IPS-20b (cell line): ENCODE data around the gene CASP3.

Experiments
- H3K27ac ChIP-seq: one replicate; pipeline ENCODE4 v1.5.1; 2013; ENCODE audit warnings: low read length
- H3K27me3 ChIP-seq: 2 replicates; pipeline ENCODE4 v1.6.1; 2013; ENCODE audit warnings: mild to moderate bottlenecking, low read length, inconsistent platforms; ENCODE audit not compliant: insufficient read depth
- H3K36me3 ChIP-seq: 2 replicates; pipeline ENCODE4 v1.6.1; 2013; ENCODE audit warnings: low read depth, mild to moderate bottlenecking, inconsistent platforms, low read length, moderate library complexity; ENCODE audit not compliant: insufficient read depth
- H3K4me1 ChIP-seq: 2 replicates; pipeline ENCODE4 v1.6.1; 2013; ENCODE audit warnings: mild to moderate bottlenecking, control low read depth, inconsistent platforms, low read length, moderate library complexity; ENCODE audit not compliant: insufficient read depth
- H3K4me3 ChIP-seq: 2 replicates; pipeline ENCODE4 v1.5.1; 2013; ENCODE audit warnings: mild to moderate bottlenecking, low read length, inconsistent platforms
- H3K9ac ChIP-seq: 2 replicates; pipeline ENCODE4 v1.6.1; 2013; ENCODE audit warnings: low read depth, mild to moderate bottlenecking, inconsistent platforms, low read length, moderate library complexity
- H3K9me3 ChIP-seq: 2 replicates; pipeline ENCODE4 v1.6.1; 2013; ENCODE audit warnings: mild to moderate bottlenecking, low read depth, low read length, inconsistent platforms; ENCODE audit not compliant: insufficient read depth

The CASP3 gene

GRCh38 chr4:184649026-184649970, at the start of gene CASP3, which contains the start of gene PRIMPOL:
Gene CASP3 (minus strand): TSS chr4:184649447. CDS start chr4:184638453, 10,994 bp downstream.
Gene PRIMPOL (plus strand): TSS chr4:184649738. CDS start chr4:184657141, 7,403 bp downstream.
- peak within 1 kb of the TSS; percentile 98 for H3K27ac ChIP-seq
- peak within 1 kb of the TSS; percentile 97 for H3K4me3 ChIP-seq
- peak within 1 kb of the TSS; percentile 99 for H3K9ac ChIP-seq
- H3K9me3 ChIP-seq: no peaks in the 10 kb centered on the region
- H3K36me3 ChIP-seq: no peaks in the 10 kb centered on the region; the same call in 1 of the 2 replicates
- no peaks in the 10 kb centered on the region for H3K27me3 ChIP-seq
- H3K4me1 ChIP-seq: peaks cover 52% of the 10 kb centered on the region

- H3K27ac ChIP-seq: no peak overlapping the region
- no peak overlapping the region for H3K9ac ChIP-seq
- no peaks in the 10 kb centered on the region for H3K4me1 ChIP-seq
- H3K36me3 ChIP-seq: peaks cover 93% of the 10 kb centered on the region
- no peak overlapping the region for H3K4me3 ChIP-seq
- no peaks in the 10 kb centered on the region for H3K9me3 ChIP-seq
- H3K27me3 ChIP-seq: no peaks in the 10 kb centered on the region
These were observed 48.7 kb upstream of the CASP3 start for GRCh38 chr4:184697956-184698355.

- Histone ChIP-seq H3K9ac (no peak overlapping the region), H3K4me1 (no peaks in the 10 kb centered on the region), H3K4me3 (no peak overlapping the region), H3K36me3 (peaks cover 73% of the 10 kb centered on the region), H3K27me3 (no peaks in the 10 kb centered on the region), H3K9me3 (no peaks in the 10 kb centered on the region), H3K27ac (no peak overlapping the region)
These were observed 46.1 kb upstream of the CASP3 start for GRCh38 chr4:184695178-184695896.

DNA sequence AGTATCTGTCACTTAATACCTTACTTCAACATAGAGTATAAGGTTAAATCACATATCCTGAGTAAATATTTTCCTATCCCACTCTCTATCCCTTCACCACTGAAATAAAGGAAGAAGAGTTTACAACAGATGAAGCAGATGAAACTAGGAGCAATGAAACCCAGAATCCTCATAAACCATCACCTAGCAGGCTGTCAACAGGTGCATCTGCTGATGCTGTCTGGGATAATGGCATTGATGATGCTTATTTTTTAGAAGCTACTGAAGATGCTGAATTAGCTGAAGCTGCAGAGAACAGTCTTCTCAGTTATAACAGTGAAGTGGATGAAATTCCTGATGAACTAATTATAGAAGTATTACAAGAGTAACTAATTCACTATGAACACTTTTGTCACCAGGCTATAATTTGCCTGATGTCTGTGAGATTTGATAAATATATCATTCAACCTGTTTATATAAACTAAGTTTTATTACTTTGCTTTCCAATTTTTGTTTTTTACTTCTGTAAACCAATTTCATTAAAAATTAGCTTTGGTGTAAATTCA, 45.2 kb upstream of the CASP3 start:
- H3K36me3 ChIP-seq: peaks cover 65% of the 10 kb centered on the region
- H3K9me3 ChIP-seq: no peaks in the 10 kb centered on the region
- no peak overlapping the region for H3K4me3 ChIP-seq
- no peak overlapping the region for H3K27ac ChIP-seq
- H3K4me1 ChIP-seq: no peaks in the 10 kb centered on the region
- H3K9ac ChIP-seq: no peak overlapping the region
- H3K27me3 ChIP-seq: no peaks in the 10 kb centered on the region

DNA sequence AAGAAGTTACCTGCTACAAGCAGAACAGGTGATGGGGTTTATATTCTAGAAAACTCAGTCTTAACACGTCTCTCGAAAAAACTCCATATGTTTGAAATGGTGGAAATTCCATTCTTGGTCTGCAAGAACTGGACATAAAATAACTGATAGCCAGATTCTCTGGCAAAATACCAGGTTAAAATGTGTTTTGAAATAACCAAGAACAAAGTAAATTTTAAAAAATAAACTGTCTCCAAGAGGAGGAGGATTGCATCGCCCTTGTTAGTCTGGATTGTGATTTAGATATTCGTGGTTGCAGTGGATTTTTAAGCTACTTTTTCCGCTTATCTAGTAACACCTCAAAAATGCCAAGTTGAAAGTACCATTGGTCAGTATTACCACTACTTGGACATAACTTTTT, 43.8 kb upstream of the CASP3 start:
- no peaks in the 10 kb centered on the region for H3K9me3 ChIP-seq
- H3K27ac ChIP-seq: no peak overlapping the region
- no peaks in the 10 kb centered on the region for H3K27me3 ChIP-seq
- H3K4me3 ChIP-seq: no peak overlapping the region
- H3K36me3 ChIP-seq: peaks cover 56% of the 10 kb centered on the region
- peaks cover 7% of the 10 kb centered on the region; the same call in 1 of the 2 replicates for H3K4me1 ChIP-seq
- no peak overlapping the region for H3K9ac ChIP-seq

- Histone ChIP-seq H3K9ac (no peak overlapping the region), H3K4me1 (peaks cover 10% of the 10 kb centered on the region; the same call in 1 of the 2 replicates), H3K9me3 (no peaks in the 10 kb centered on the region), H3K4me3 (no peak overlapping the region), H3K36me3 (peaks cover 22% of the 10 kb centered on the region), H3K27ac (no peak overlapping the region), H3K27me3 (no peaks in the 10 kb centered on the region)
These were observed 40.4 kb upstream of the CASP3 start for GRCh38 chr4:184689681-184690080.

DNA sequence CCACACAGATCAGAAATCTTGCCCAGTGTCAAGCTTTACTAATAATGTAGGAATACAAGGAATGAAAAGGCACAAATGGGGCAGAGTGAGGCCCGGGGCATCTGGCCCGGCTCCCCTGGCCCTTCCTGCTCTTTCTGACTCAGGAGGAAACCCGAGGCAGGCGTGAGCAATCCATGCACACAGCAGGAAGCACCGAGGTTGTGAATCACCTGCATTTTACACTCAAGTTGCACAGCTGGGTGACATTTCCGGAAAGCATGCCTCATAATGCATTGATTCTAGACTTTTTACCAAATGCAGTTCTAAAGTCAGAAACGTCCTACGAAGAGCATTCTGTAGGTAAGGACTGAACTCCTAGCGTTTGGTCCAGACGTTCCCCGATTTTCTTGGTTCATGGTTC, 39.2 kb upstream of the CASP3 start:
- Histone ChIP-seq H3K9ac (no peak overlapping the region; the same call in 1 of the 2 replicates), H3K27me3 (no peaks in the 10 kb centered on the region), H3K36me3 (peaks cover 10% of the 10 kb centered on the region), H3K27ac (no peak overlapping the region), H3K4me3 (peak overlapping the region; percentile 17; the same call in 1 of the 2 replicates), H3K4me1 (peaks cover 10% of the 10 kb centered on the region; the same call in 1 of the 2 replicates), H3K9me3 (no peaks in the 10 kb centered on the region)

- Histone ChIP-seq H3K36me3 (peaks cover 6% of the 10 kb centered on the region), H3K27me3 (no peaks in the 10 kb centered on the region), H3K4me1 (peaks cover 10% of the 10 kb centered on the region; the same call in 1 of the 2 replicates), H3K27ac (no peak overlapping the region), H3K4me3 (no peak overlapping the region), H3K9ac (no peak overlapping the region; the same call in 1 of the 2 replicates), H3K9me3 (no peaks in the 10 kb centered on the region)
These were observed 38.8 kb upstream of the CASP3 start for GRCh38 chr4:184688005-184688404.

- peaks cover 2% of the 10 kb centered on the region; the same call in 1 of the 2 replicates for H3K9me3 ChIP-seq
- no peaks in the 10 kb centered on the region for H3K36me3 ChIP-seq
- H3K27me3 ChIP-seq: no peaks in the 10 kb centered on the region
- H3K4me1 ChIP-seq: peaks cover 10% of the 10 kb centered on the region; the same call in 1 of the 2 replicates
- H3K4me3 ChIP-seq: no peak overlapping the region
- no peak overlapping the region for H3K27ac ChIP-seq
- H3K9ac ChIP-seq: no peak overlapping the region
These were observed 35.4 kb upstream of the CASP3 start for GRCh38 chr4:184684491-184685189.

- Histone ChIP-seq H3K27me3 (no peaks in the 10 kb centered on the region), H3K36me3 (no peaks in the 10 kb centered on the region), H3K4me3 (no peak overlapping the region), H3K27ac (no peak overlapping the region), H3K9me3 (peaks cover 6% of the 10 kb centered on the region; the same call in 1 of the 2 replicates), H3K9ac (no peak overlapping the region), H3K4me1 (no peaks in the 10 kb centered on the region)
These were observed 32.7 kb upstream of the CASP3 start for GRCh38 chr4:184681916-184682315.

GRCh38 chr4:184680698-184681097, 31.5 kb upstream of the CASP3 start:
- H3K36me3 ChIP-seq: no peaks in the 10 kb centered on the region
- H3K27me3 ChIP-seq: no peaks in the 10 kb centered on the region
- H3K4me1 ChIP-seq: no peaks in the 10 kb centered on the region
- no peak overlapping the region for H3K4me3 ChIP-seq
- H3K9ac ChIP-seq: no peak overlapping the region
- H3K9me3 ChIP-seq: peaks cover 6% of the 10 kb centered on the region; the same call in 1 of the 2 replicates
- H3K27ac ChIP-seq: no peak overlapping the region
